ENCODE data around the gene SPRTN. TPM values are rescaled to one million over a fixed set of nuclear protein-coding genes. Genes with fewer than 3 reads are reported as not detected.

The SPRTN gene
- total and polyA plus RNA-seq, 2 donors (not counting 3 experiments of a cell fraction or from before 2014, with no cell fraction given), result 15.4 to 16.1 TPM

DNA sequence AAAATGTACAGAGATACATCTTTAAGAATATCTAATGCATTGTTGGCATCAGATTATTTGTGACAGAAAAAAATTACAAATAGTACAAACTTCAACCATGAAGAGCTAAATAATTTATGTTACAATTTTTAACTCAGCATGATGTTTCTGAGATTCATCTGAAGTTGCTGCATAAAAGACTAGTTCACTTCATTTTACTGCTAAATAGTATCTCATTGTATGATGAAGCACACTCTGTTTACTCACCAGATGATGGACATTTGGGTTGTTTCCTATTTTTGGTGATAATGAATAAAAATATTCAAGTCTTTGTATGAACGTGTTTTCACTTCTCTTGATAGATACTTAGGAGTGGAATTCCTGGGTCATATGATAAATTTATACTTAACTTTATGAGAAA lies 63.4 kb downstream of the SPRTN start:
- no peak overlapping the region for H3K4me2 ChIP-seq (ENCODE audit: insufficient read depth, low read length)
- H3K4me3 ChIP-seq (replicated peaks in 1 of 3; ENCODE audit: insufficient read depth in 1 of 3, low read depth in 1 of 3, low read length in 3 of 3), result no peak overlapping the region
- no TSS peak for BruUV-seq (replicated peaks)
- peaks cover 77% of the 10 kb centered on the region for H3K79me2 ChIP-seq (ENCODE audit: control insufficient read depth, insufficient read depth, low read length)
- no peak overlapping the region for H3K9ac ChIP-seq (replicated peaks; ENCODE audit: extremely low read depth, insufficient read depth, low read length)
- ChIA-PET POLR2A (interaction anchor here (1.3 kb wide), 1 partner anchor 13 kb away, joined by 4 read pairs; no protein-coding TSS in a partner anchor), CTCF (interaction anchor here (1.0 kb wide), 1 partner anchor 9 kb away, joined by 3 read pairs; no protein-coding TSS in a partner anchor)
- H3K27me3 ChIP-seq (ENCODE audit: control insufficient read depth in 2 of 2, insufficient read depth in 2 of 2, low read length in 2 of 2), result no peaks in the 10 kb centered on the region
- H2AFZ ChIP-seq (ENCODE audit: low read depth, low read length), result no peak overlapping the region
- no peaks in the 10 kb centered on the region for H3K9me3 ChIP-seq (replicated peaks; ENCODE audit: control insufficient read depth, insufficient read depth, low read length)
- no peak for FAIRE-seq
- H3K36me3 ChIP-seq (ENCODE audit: control insufficient read depth in 2 of 2, extremely low read depth in 1 of 2, insufficient read depth in 2 of 2, low read length in 2 of 2), result peaks cover 0 to 2% of the 10 kb centered on the region in 2 experiments
- dilution Hi-C loops (cut with MboI; ENCODE audit: extremely low pct_ligation_motif_present, low sequenced_read_pairs), result no loop called here
- intact Hi-C loops (cut with micrococcal nuclease), result no loop called here
- TF ChIP-seq POLR2A (IDR thresholded peaks at IDR 0.05; ENCODE audit: low read depth, low read length) (no peak), JUN (IDR thresholded peaks at IDR 0.05; ENCODE audit: borderline replicate concordance, insufficient read depth, insufficient read length, low read depth) (no peak), FOS (IDR thresholded peaks at IDR 0.05; ENCODE audit: borderline replicate concordance, insufficient read depth, low read length) (no peak), POLR2AphosphoS5 (IDR thresholded peaks at IDR 0.05; ENCODE audit: insufficient read depth, low read depth, low read length) (no peak), EZH2 (IDR thresholded peaks at IDR 0.05; ENCODE audit: borderline replicate concordance, low read depth, low read length, severe bottlenecking) (no peak)
- TF ChIP-seq, protein P1, sequence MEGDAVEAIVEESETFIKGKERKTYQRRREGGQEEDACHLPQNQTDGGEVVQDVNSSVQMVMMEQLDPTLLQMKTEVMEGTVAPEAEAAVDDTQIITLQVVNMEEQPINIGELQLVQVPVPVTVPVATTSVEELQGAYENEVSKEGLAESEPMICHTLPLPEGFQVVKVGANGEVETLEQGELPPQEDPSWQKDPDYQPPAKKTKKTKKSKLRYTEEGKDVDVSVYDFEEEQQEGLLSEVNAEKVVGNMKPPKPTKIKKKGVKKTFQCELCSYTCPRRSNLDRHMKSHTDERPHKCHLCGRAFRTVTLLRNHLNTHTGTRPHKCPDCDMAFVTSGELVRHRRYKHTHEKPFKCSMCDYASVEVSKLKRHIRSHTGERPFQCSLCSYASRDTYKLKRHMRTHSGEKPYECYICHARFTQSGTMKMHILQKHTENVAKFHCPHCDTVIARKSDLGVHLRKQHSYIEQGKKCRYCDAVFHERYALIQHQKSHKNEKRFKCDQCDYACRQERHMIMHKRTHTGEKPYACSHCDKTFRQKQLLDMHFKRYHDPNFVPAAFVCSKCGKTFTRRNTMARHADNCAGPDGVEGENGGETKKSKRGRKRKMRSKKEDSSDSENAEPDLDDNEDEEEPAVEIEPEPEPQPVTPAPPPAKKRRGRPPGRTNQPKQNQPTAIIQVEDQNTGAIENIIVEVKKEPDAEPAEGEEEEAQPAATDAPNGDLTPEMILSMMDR (IDR thresholded peaks at IDR 0.05; ENCODE audit: extremely low read depth in 1 of 2, insufficient read depth in 1 of 2, low read depth in 1 of 2, low read length in 2 of 2), result no peak
- TF ChIP-seq, protein P2, sequence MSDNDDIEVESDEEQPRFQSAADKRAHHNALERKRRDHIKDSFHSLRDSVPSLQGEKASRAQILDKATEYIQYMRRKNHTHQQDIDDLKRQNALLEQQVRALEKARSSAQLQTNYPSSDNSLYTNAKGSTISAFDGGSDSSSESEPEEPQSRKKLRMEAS (IDR thresholded peaks at IDR 0.05; ENCODE audit: insufficient read depth, insufficient read length), result no peak
- H3K9me1 ChIP-seq (replicated peaks; ENCODE audit: control insufficient read depth, extremely low read depth, insufficient read depth, low read length), result no peaks in the 10 kb centered on the region
- H4K20me1 ChIP-seq (replicated peaks; ENCODE audit: control insufficient read depth, extremely low read depth, insufficient read depth, low read length), result no peaks in the 10 kb centered on the region
- no peak for DNase-seq (ENCODE audit: low read depth, low spot score)
- H3K4me1 ChIP-seq (ENCODE audit: control insufficient read depth, extremely low read depth, insufficient read depth, low read length), result peaks cover 5% of the 10 kb centered on the region
- no peak overlapping the region for H3K27ac ChIP-seq (ENCODE audit: insufficient read depth, low read depth, low read length)
